ENCODE data around the gene TNS3. TPM values are rescaled to one million over a fixed set of nuclear protein-coding genes. Genes with fewer than 3 reads are reported as not detected.

TNS3 gene
- polyA plus RNA-seq, 3 donors, result 5.2 to 30.3 (median 7.9) TPM

DNA sequence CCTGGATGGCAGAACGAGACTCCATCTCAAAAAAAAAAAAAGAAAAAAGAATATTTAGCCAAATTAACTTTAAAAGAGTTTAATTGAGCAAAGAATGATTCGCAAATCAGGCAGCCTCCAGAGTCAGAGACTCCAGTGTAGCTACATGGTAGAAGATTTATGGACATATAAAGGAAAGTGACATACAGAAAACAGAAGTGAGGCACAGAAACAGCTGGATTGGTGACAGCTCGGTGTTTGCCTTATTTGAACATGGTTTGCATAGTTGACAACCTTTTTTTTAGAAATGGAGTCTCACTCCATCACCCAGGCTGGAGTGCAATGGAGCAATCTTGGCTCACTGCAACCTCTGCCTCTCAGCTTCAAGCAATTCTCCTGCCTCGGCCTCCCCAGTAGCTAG is 35.2 kb upstream of the TNS3 start:
- Histone ChIP-seq H3K4me2 (replicated peaks; ENCODE audit: extremely low read depth, low read length, poor library complexity, severe bottlenecking) (no peak overlapping the region), H2AFZ (ENCODE audit: insufficient read depth, low read depth, low read length, poor library complexity, severe bottlenecking) (no peak overlapping the region), H3K4me1 (ENCODE audit: control insufficient read depth in 1 of 2, insufficient read depth in 2 of 2, low read length in 2 of 2) (peaks cover 2 to 4% of the 10 kb centered on the region in 2 donors), H4K20me1 (ENCODE audit: insufficient read depth, low read length) (no peaks in the 10 kb centered on the region), H3K27me3 (ENCODE audit: control insufficient read depth in 2 of 2, insufficient read depth in 2 of 2, low read length in 2 of 2) (no peaks in the 10 kb centered on the region), H3K9me3 (replicated peaks in 1 of 2; ENCODE audit: control insufficient read depth in 1 of 2, insufficient read depth in 1 of 2, low read length in 2 of 2) (no peaks in the 10 kb centered on the region), H3K79me2 (ENCODE audit: insufficient read depth, low read length) (no peaks in the 10 kb centered on the region), H3K9ac (ENCODE audit: insufficient read depth, low read length, poor library complexity, severe bottlenecking) (no peak overlapping the region), H3K4me3 (replicated peaks in 1 of 3; ENCODE audit: low read depth in 2 of 3, low read length in 3 of 3) (no peak overlapping the region), H3K36me3 (replicated peaks in 1 of 2; ENCODE audit: control insufficient read depth in 1 of 2, insufficient read depth in 2 of 2, low read length in 2 of 2) (no peaks in the 10 kb centered on the region), H3K27ac (ENCODE audit: low read depth in 1 of 2, low read length in 2 of 2) (no peak overlapping the region)
- DNase-seq, result no peak
- WGBS (ENCODE audit: insufficient coverage), result 50% methylated on average over 2 of the region's 4 CpGs
- no peaks in the 10 kb centered on the region for H3K36me3 Mint-ChIP-seq
- no peak overlapping the region for H3K27ac Mint-ChIP-seq
- no peak overlapping the region for H3K4me3 Mint-ChIP-seq
- H3K4me1 Mint-ChIP-seq, result peaks cover 6% of the 10 kb centered on the region
- TF ChIP-seq, protein P1, sequence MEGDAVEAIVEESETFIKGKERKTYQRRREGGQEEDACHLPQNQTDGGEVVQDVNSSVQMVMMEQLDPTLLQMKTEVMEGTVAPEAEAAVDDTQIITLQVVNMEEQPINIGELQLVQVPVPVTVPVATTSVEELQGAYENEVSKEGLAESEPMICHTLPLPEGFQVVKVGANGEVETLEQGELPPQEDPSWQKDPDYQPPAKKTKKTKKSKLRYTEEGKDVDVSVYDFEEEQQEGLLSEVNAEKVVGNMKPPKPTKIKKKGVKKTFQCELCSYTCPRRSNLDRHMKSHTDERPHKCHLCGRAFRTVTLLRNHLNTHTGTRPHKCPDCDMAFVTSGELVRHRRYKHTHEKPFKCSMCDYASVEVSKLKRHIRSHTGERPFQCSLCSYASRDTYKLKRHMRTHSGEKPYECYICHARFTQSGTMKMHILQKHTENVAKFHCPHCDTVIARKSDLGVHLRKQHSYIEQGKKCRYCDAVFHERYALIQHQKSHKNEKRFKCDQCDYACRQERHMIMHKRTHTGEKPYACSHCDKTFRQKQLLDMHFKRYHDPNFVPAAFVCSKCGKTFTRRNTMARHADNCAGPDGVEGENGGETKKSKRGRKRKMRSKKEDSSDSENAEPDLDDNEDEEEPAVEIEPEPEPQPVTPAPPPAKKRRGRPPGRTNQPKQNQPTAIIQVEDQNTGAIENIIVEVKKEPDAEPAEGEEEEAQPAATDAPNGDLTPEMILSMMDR (IDR thresholded peaks at IDR 0.05), result no peak
- intact Hi-C loops (cut with micrococcal nuclease), result no loop called here
- no peaks in the 10 kb centered on the region for H3K27me3 Mint-ChIP-seq (ENCODE audit: low read depth in 3 of 3)
- no peaks in the 10 kb centered on the region for H3K9me3 Mint-ChIP-seq

DNA sequence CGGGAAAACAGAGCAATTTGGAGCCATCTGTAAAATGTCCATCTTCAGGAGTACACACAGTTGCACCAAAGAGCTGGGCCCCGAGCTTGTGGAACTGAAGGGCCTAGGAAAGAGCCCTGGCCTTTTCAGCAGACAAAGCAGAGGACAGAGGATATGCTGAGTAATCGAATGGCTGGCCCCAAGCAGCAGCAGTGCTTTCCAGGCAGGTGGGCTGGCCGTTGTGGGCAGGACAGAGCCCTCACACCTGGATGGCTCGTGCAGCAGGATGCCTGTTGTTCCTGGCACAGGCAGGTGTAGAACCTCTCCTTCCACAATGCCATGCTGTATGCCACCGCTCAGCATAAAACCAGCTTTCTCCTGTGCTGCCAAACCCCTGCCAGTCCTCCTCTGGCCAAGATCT is 32.5 kb upstream of the TNS3 start:
- Mint-ChIP-seq H3K4me3 (no peak overlapping the region), H3K27me3 (ENCODE audit: low read depth in 3 of 3) (no peaks in the 10 kb centered on the region), H3K4me1 (peaks cover 3% of the 10 kb centered on the region), H3K27ac (no peak overlapping the region), H3K36me3 (no peaks in the 10 kb centered on the region), H3K9me3 (no peaks in the 10 kb centered on the region)
- no peaks in the 10 kb centered on the region for H3K9me3 ChIP-seq (replicated peaks in 1 of 2; ENCODE audit: control insufficient read depth in 1 of 2, insufficient read depth in 1 of 2, low read length in 2 of 2)
- peak overlapping the region; percentile 8 for H3K9ac ChIP-seq (ENCODE audit: insufficient read depth, low read length, poor library complexity, severe bottlenecking)
- intact Hi-C loops (cut with micrococcal nuclease), result no loop called here
- no peak overlapping the region for H3K4me2 ChIP-seq (replicated peaks; ENCODE audit: extremely low read depth, low read length, poor library complexity, severe bottlenecking)
- no peaks in the 10 kb centered on the region for H3K27me3 ChIP-seq (ENCODE audit: control insufficient read depth in 2 of 2, insufficient read depth in 2 of 2, low read length in 2 of 2)
- WGBS (ENCODE audit: insufficient coverage), result 78% methylated on average over 6 of the region's 6 CpGs
- TF ChIP-seq, protein P1 (IDR thresholded peaks at IDR 0.05), result no peak
- H3K36me3 ChIP-seq (replicated peaks in 1 of 2; ENCODE audit: control insufficient read depth in 1 of 2, insufficient read depth in 2 of 2, low read length in 2 of 2), result no peaks in the 10 kb centered on the region
- H3K4me1 ChIP-seq (ENCODE audit: control insufficient read depth in 1 of 2, insufficient read depth in 2 of 2, low read length in 2 of 2), result no peaks in the 10 kb centered on the region
- no peak overlapping the region for H2AFZ ChIP-seq (ENCODE audit: insufficient read depth, low read depth, low read length, poor library complexity, severe bottlenecking)
- no peaks in the 10 kb centered on the region for H3K79me2 ChIP-seq (ENCODE audit: insufficient read depth, low read length)
- no peaks in the 10 kb centered on the region for H4K20me1 ChIP-seq (ENCODE audit: insufficient read depth, low read length)
- no peak overlapping the region for H3K27ac ChIP-seq (ENCODE audit: low read depth in 1 of 2, low read length in 2 of 2)
- no peak overlapping the region for H3K4me3 ChIP-seq (replicated peaks in 1 of 3; ENCODE audit: low read depth in 2 of 3, low read length in 3 of 3)
- DNase-seq, result no peak

All from CD14-positive monocyte (primary cell).